A549 (cell line): Measurements from ENCODE around the gene TMEM151A. TPM values are rescaled to one million over a fixed set of nuclear protein-coding genes. Genes with fewer than 3 reads are reported as not detected.

ENCODE experiments used
- ATAC-seq, 2 experiments: fragments of 200-7000 bp in 1 of 2; fragments of >200 bp in 1 of 2; cut with Nextera tagmentation in 1 of 2; cut with Tn5 transposase in 1 of 2; 3 replicates each; pipeline versions ENCODE4 v1.8.0 to v1.9.1; 2018 to 2020; ENCODE audit warnings: mild to moderate bottlenecking in 1 of 2, moderate library complexity in 1 of 2
- CTCF ChIA-PET: fragments of 300-600 bp; sonication (Branson Sonifier 250); formaldehyde crosslinking; extraction: SDS; loops from one replicate; lab custom pipeline; 2021; ENCODE audit warnings: antibody characterized with exemption, inconsistent platforms; lab: Yijun Ruan, JAX
- POLR2A ChIA-PET: fragments of 350-600 bp; formaldehyde crosslinking; extraction: SDS; loops from one replicate; lab custom pipeline; 2021; ENCODE audit warnings: antibody characterized with exemption, inconsistent platforms; lab: Yijun Ruan, JAX
- DNase-seq, 2 experiments: peaks; one replicate each; pipeline versions ENCODE4 v3.0.0 to v3.0.0-alpha.2; 2011 to 2016; ENCODE audit warnings: low read depth in 1 of 2, low spot score in 1 of 2
- FAIRE-seq: peaks from 2 replicates; lab custom pipeline; 2011; peaks lifted over from hg19 to GRCh38; lab: Jason Lieb, UNC
- H3K27ac ChIP-seq, 2 experiments: fragments of >200 bp; sonication (Bioruptor Twin); formaldehyde crosslinking; 3 replicates each; pipeline ENCODE4 v1.5.1; 2016 to 2017
- H3K4me1 ChIP-seq: fragments of >200 bp; sonication (Bioruptor Twin); formaldehyde crosslinking; 3 replicates; pipeline ENCODE4 v1.6.1; 2016
- H3K4me2 ChIP-seq: fragments of >200 bp; sonication (Bioruptor Twin); formaldehyde crosslinking; 3 replicates; pipeline ENCODE4 v1.6.1; 2016
- H3K4me3 ChIP-seq: fragments of >200 bp; sonication (Bioruptor Twin); formaldehyde crosslinking; 3 replicates; pipeline ENCODE4 v1.5.1; 2016
- H3K9me3 ChIP-seq: fragments of >200 bp; sonication (Bioruptor Twin); formaldehyde crosslinking; 3 replicates; pipeline ENCODE4 v1.6.1; 2016
- BCL3 ChIP-seq: fragments of >200 bp; sonication (Bioruptor Twin); formaldehyde crosslinking; IDR thresholded peaks from 3 replicates; pipeline ENCODE4 v1.6.1; 2016
- CBX8 ChIP-seq: fragments of 200-600 bp; sonication (generic); IDR thresholded peaks from 2 replicates; pipeline ENCODE4 v1.6.1; 2016
- CHD4 ChIP-seq: fragments of 200-600 bp; sonication (generic); IDR thresholded peaks from 2 replicates; pipeline ENCODE4 v1.6.1; 2016; ENCODE audit warnings: antibody characterized with exemption, mild to moderate bottlenecking, borderline replicate concordance
- CTCF ChIP-seq: fragments of >200 bp; sonication (Bioruptor Twin); formaldehyde crosslinking; IDR thresholded peaks from 3 replicates; pipeline ENCODE4 v1.5.1; 2016
- E2F6 ChIP-seq: IDR thresholded peaks from 2 replicates; pipeline ENCODE4 v1.6.1; 2012; ENCODE audit warnings: low read depth, borderline replicate concordance
- EHMT2 ChIP-seq: fragments of 200-600 bp; sonication (generic); IDR thresholded peaks from 2 replicates; pipeline ENCODE4 v1.6.1; 2016; ENCODE audit warnings: antibody characterized with exemption, low read depth, mild to moderate bottlenecking, moderate library complexity
- FOXS1 ChIP-seq: fragments of 250-450 bp; sonication (Bioruptor Pico); IDR thresholded peaks from 2 replicates; pipeline ENCODE4 v1.5.0; 2020; ENCODE audit warnings: mild to moderate bottlenecking, moderate library complexity
- HDAC2 ChIP-seq: fragments of 200-600 bp; sonication (generic); IDR thresholded peaks from 2 replicates; pipeline ENCODE4 v1.6.1; 2016
- HES2 ChIP-seq: fragments of >200 bp; sonication (Bioruptor Twin); formaldehyde crosslinking; IDR thresholded peaks from 2 replicates; pipeline ENCODE4 v1.6.1; 2016
- HEYL ChIP-seq: fragments of 250-450 bp; sonication (Bioruptor Pico); IDR thresholded peaks from 2 replicates; pipeline ENCODE4 v1.8.0; 2021; ENCODE audit warnings: mild to moderate bottlenecking, moderate library complexity
- HOXA7 ChIP-seq: fragments of 250-450 bp; sonication (Bioruptor Pico); IDR thresholded peaks from 2 replicates; pipeline ENCODE4 v1.5.0; 2020; ENCODE audit warnings: mild to moderate bottlenecking, moderate library complexity
- MAFK ChIP-seq: fragments of 450-650 bp; IDR thresholded peaks from 2 replicates; pipeline ENCODE4 v1.6.1; 2014; ENCODE audit not compliant: partially characterized antibody
- MYC ChIP-seq: IDR thresholded peaks from 2 replicates; pipeline ENCODE4 v1.6.1; 2012; ENCODE audit warnings: mild to moderate bottlenecking, inconsistent platforms, low read length, improper control_type of control experiment, borderline replicate concordance
- NFE2L2 ChIP-seq: fragments of 150-350 bp; conservative IDR thresholded peaks from 2 replicates; pipeline ENCODE4 v1.6.1; 2014; ENCODE audit warnings: low read length
- POLR2A ChIP-seq: IDR thresholded peaks from 2 replicates; pipeline ENCODE4 v1.6.1; 2012; ENCODE audit warnings: mild to moderate bottlenecking, low read length
- RAD21 ChIP-seq, 2 experiments: fragments of >200 bp in 1 of 2; sonication (Bioruptor Twin) in 1 of 2; formaldehyde crosslinking in 1 of 2; IDR thresholded peaks in 1 of 2; conservative IDR thresholded peaks in 1 of 2; 2 replicates in 1 of 2; 3 replicates in 1 of 2; pipeline ENCODE4 v1.6.1; 2012 to 2018; ENCODE audit warnings: inconsistent platforms in 1 of 2
- REST ChIP-seq: fragments of 200-600 bp; sonication (generic); IDR thresholded peaks from 2 replicates; pipeline ENCODE4 v1.6.1; 2016; ENCODE audit warnings: antibody characterized with exemption, mild to moderate bottlenecking, moderate library complexity
- RFX5 ChIP-seq: fragments of 450-650 bp; IDR thresholded peaks from 2 replicates; pipeline ENCODE4 v1.7.1; 2014; ENCODE audit warnings: antibody characterized with exemption, mild to moderate bottlenecking, moderate library complexity
- SMC3 ChIP-seq: fragments of >200 bp; sonication (Bioruptor Twin); formaldehyde crosslinking; IDR thresholded peaks from 3 replicates; pipeline ENCODE4 v1.6.1; 2018; ENCODE audit warnings: inconsistent platforms
- TFCP2L1 ChIP-seq: fragments of 250-450 bp; sonication (Bioruptor Pico); IDR thresholded peaks from 2 replicates; pipeline ENCODE4 v1.5.0; 2021; ENCODE audit warnings: mild to moderate bottlenecking
- ZFP36 ChIP-seq: fragments of 450-650 bp; IDR thresholded peaks from 2 replicates; pipeline ENCODE4 v1.6.1; 2014; ENCODE audit warnings: borderline replicate concordance; ENCODE audit not compliant: partially characterized antibody
- ZSCAN20 ChIP-seq: fragments of 250-450 bp; sonication (Bioruptor Pico); IDR thresholded peaks from 2 replicates; pipeline ENCODE4 v1.8.0; 2022; ENCODE audit warnings: mild to moderate bottlenecking, moderate library complexity
- WGBS: methylation state at CpG from one replicate; pipeline ENCODE4 v1.1.6; 2017; ENCODE audit errors: missing lambda C conversion rate; 5-methylcytosine and 5-hydroxymethylcytosine counted together
- polyA plus RNA-seq, 4 experiments: library from polyadenylated mRNA; depleted of rRNA in 3 of 4; stranded (reverse); fragments of >200 nt; fragmentation: RNase III in 1 of 4; extraction: RNeasy Plus Mini Kit Qiagen cat#74134 plus additional on column Dnase treatment in 1 of 4; gene quantifications; 2 replicates in 3 of 4; 3 replicates in 1 of 4; pipeline ENCODE4 v1.2.3, GENCODE V29; 2011 to 2017

TMEM151A gene
- polyA plus RNA-seq, 2 of the 4 experiments (the other 2 are of a cell fraction): 0.44 to 1.8 TPM

- TF ChIP-seq HDAC2: no peak
- no peak for TF ChIP-seq CHD4
- no peak for TF ChIP-seq POLR2A
- TF ChIP-seq E2F6: peak; percentile 87; the same call in 1 of the 2 replicates
- TF ChIP-seq RFX5: no peak
- TF ChIP-seq FOXS1 (CRISPR knock-in tag): no peak
- peak; percentile 96 for TF ChIP-seq MYC
- 0 out of 2 replicates have a peak, but pooled peaks have one; percentile 59 for TF ChIP-seq TFCP2L1 (CRISPR knock-in tag)
- no peak for TF ChIP-seq CBX8
- no peak for TF ChIP-seq HEYL
- peak; percentile 93 for TF ChIP-seq CTCF
- no peak for TF ChIP-seq NFE2L2
- no peak for TF ChIP-seq HES2
- TF ChIP-seq HOXA7 (CRISPR knock-in tag): no peak
- no peak for TF ChIP-seq BCL3
- TF ChIP-seq RAD21 (conservative IDR thresholded peaks at IDR 0.05 in 1 of 2, IDR thresholded peaks at IDR 0.05 in 1 of 2): peak; percentile 83 to 86
- no peak for TF ChIP-seq ZSCAN20 (CRISPR knock-in tag)
- TF ChIP-seq REST: no peak
- peak; percentile 96 for TF ChIP-seq SMC3
- no peak for TF ChIP-seq ZFP36
Measured at GRCh38 chr11:66328302-66329144, 36.8 kb downstream of the TMEM151A start (continued).

- no peak for ATAC-seq
- ChIA-PET POLR2A (interaction anchor here (0.7 to 0.9 kb wide), 2 partner anchors 17 to 18 kb away, joined by 3 to 4 read pairs; no protein-coding TSS in a partner anchor), CTCF (interaction anchor here (0.8 to 8.7 kb wide), 7 partner anchors 10 to 133 kb away, joined by 3 to 247 read pairs (median 5); partner anchors contain the start of genes BRMS1 and CD248)
- Histone ChIP-seq H3K4me1 (peaks cover 37% of the 10 kb centered on the region), H3K4me2 (no peak overlapping the region), H3K27ac (no peak overlapping the region), H3K9me3 (no peaks in the 10 kb centered on the region), H3K4me3 (no peak overlapping the region)
- FAIRE-seq: no peak
- DNase-seq: no peak
- 92% methylated on average over 3 of the region's 3 CpGs for WGBS
- TF ChIP-seq MAFK: peak; percentile 83
- TF ChIP-seq EHMT2: no peak
Measured at GRCh38 chr11:66329165-66329673, 37.5 kb downstream of the TMEM151A start.
